GM21381 (cell line): Measurements from ENCODE around the gene SCAF11.

Experiments
- ATAC-seq: cut with Tn5 transposase; IDR thresholded peaks from one replicate; pipeline ENCODE4 v1.9.1; 2021; ENCODE audit warnings: mild to moderate bottlenecking, moderate library complexity; ENCODE audit not compliant: unreplicated experiment

The SCAF11 gene

DNA sequence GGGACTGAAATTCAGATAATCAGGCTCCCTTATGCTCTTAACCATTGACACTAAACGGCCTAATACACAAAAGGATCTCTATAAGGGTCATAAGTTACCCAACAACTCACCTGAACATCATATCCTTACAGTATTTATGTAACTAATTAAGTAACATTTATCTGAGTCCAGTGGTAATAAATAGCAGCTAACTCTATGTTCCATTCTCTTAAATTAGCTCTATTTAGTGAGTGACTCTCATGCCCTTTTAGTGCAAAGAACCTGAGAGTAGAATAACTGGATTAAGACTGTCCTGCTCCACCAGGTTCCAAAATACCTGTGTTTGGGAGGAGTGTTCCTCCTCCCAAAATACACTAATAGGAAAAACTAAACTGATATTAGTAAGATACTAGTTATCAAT is 9.8 kb downstream of the SCAF11 start:
- ATAC-seq, result no peak

DNA sequence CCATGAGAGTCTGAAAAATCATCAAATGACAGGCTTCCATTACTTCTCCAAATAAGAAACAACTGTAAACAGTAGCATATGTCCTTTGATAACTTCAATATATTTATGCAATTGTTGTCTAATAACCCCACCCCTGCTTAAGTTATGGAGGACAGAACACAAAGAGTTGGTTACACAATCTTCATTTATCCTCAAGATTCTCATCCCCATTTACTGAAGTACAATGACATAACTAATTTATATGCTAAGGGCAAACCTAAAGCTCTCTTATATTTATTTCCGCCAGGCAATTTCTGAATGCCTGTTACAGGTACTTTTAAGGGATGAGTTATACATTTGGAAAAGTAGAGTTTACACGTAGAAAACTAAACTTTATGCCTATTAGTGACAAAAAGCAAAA is 12.3 kb downstream of the SCAF11 start:
- no peak for ATAC-seq

- no peak for ATAC-seq
Measured at GRCh38 chr12:45977620-45978019, 12.8 kb downstream of the SCAF11 start.

DNA sequence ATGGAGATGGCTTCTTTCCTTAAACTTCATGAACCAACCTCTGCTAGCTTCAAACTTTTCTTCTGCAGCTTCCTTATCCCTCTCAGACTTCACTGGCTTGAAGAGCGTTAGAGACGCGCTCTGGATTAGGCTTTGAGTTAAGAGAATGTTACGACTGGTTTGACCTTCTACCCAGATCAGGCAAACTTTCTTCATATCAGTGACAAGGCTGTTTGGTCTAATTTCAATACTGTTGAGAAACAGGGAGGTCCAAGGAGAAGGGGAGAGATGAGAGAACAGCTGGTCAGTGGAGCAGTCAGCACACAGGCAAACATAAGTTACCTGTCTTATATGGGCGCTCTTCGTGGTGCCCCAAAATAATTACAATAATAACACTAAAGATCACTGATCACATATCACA is 14.9 kb downstream of the SCAF11 start:
- ATAC-seq, result no peak

DNA sequence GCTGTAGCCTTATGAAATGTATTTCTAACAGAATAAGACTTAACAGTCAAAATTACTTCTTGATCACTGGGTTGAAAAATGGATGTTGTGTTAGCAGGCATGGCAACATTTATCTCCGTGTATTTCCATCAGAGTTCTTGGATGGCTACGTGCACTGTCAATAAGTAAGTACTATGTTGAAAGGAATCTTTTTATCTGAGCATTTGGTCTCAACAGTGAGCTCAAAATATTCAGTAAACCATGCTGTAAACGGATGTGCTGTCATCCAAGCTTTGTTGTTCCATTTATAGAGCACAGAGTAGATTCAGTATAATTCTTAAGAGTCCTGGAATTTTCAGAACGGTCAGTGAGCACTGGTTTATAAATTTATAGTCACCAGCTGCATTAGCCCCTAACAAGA is 15.5 kb downstream of the SCAF11 start:
- ATAC-seq, result no peak

DNA sequence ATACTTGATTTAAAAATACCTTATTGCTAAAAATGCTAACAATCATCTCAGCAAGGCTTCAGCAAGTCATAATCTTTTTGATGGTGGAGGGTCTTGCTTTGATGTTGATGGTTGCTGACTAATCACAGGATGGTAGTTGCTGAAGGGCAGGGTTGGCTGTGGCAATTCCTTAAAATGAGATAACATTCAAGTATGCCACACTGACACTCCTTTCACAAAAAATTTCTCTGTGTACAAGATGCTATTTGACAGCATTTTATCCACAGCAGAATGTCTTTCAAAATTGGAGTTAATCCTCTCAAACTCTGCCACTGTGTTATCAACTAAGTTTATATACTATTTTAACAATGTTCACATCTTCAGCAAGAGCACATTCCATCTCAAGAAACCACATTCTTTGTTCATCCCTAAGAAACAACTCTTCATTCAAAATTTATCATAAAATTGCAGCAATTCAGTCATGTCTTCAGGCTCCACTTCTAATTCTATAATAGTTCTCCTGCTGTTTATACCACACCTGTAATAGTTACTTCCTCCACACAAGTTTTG is 16.1 kb downstream of the SCAF11 start:
- ATAC-seq, result no peak

- no peak for ATAC-seq
Measured at GRCh38 chr12:45973526-45973925, 16.8 kb downstream of the SCAF11 start.

- ATAC-seq, result no peak
Measured at GRCh38 chr12:45970391-45970790, 20.0 kb downstream of the SCAF11 start.

- ATAC-seq, result no peak
Measured at GRCh38 chr12:45969084-45969483, 21.3 kb downstream of the SCAF11 start.

GRCh38 chr12:45966486-45966885 is 23.9 kb downstream of the SCAF11 start:
- ATAC-seq, result no peak

DNA sequence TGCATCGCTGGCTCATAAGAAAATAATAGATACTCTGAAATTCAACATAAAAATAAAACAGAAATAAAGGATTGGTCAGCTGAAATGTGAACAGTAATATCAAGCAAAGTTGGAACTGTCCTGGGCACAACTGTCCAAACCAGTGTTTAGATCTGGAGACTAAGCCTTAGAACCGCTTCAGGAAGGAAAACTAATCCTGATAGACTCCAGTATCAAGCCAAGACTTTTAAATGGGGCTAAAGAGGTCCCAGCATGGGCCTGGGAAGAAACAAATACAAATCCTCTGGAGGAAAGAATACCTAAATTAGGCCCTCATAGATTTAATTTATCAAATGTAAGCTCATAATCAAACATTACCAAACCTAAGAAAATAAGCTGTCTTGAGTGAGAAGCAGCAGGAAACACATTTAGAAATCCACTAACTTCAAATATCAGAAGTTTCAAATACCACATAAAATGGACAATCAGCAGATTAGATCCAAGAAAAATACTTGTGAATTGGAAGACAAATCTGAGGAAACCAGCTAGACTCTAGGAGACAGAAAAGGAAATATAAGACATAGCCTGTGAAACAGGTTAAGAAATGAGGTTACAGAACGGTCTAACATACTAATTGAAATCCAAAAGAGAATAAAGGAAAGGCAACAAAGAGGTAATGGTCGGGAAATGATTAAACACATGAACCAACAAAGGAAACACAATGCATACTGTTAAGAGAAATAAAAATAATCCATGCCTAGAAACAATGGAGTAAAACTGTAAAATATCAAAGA is 27.6 kb downstream of the SCAF11 start:
- ATAC-seq, result no peak

- ATAC-seq, result no peak
Measured at GRCh38 chr12:45959728-45960127, 30.6 kb downstream of the SCAF11 start.

DNA sequence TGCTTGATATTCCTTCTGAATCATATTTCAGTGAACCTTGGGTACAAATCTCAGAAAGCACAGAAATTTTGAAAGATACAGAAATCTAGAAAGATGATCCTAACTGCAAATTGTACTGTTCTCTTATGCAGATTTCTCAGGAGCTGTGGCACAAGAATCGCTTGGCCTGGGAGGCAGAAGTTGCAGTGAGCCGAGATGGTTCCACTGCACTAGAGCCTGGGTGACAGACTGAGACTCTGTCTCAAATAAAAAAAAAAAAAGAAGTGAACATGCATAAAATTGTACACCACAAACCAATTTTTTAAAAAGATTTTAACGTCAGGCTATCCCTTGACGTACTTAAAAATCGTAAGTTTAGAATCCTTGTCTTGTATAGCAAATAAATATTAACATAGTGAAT is 31.3 kb downstream of the SCAF11 start:
- no peak for ATAC-seq

- no peak for ATAC-seq
Measured at GRCh38 chr12:45948546-45948945, 41.8 kb downstream of the SCAF11 start.

DNA sequence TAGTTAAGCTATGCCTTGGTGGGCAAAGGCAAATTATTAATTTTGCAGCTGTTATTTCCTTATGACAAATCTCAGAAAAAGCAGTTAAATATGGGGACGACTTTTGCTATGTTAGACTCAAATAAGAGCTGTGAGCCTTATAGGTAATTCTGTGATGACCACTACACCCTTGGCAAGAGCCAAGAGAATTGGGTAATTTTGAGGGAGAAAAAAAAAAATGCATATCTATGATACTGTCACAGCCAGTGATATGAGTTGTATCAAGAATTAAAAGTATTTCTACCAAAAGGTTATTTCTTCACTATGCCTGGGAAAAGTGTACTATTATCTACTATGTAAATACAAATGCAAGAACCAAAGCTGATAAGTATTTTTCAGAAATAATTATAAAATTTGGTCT is 43.9 kb downstream of the SCAF11 start:
- no peak for ATAC-seq

DNA sequence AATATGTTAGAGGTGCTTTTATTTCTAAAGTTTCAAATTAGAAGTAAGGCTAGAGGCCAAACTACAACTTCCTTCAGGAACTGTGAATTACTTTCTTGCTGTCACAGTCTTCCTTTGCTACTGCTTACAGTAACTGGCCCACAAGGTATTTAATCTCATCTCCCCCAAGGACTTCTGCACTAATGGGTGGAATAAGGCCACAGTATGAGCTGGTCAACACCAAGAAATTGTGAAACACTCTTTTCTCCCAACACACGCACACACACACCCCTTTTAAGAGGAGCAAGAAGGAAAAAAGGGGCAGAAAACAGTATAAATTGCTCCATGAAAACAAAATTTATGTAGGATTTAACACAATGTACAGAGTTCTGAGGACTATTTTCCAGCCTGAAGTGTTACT is 45.6 kb downstream of the SCAF11 start:
- no peak for ATAC-seq

GRCh38 chr12:45939759-45940158 is 50.6 kb downstream of the SCAF11 start:
- no peak for ATAC-seq

DNA sequence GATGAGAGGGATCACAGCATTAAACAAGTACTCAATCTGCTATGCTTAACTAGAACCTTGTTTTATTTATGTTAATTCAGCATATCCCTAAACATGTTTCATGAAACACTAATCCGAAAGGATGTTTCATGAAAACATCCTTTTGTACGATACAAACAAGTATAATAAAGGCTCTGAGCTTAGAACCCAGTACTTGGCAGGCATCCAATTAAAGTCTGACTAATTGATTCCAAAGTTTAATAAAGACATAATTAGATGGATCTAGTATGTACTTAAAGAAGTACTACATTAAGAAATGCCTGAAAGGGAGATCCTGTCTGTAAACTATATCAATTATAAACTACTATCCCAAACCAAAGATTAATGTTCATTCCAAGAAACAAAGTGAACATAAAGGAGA is 51.8 kb downstream of the SCAF11 start:
- ATAC-seq, result no peak

DNA sequence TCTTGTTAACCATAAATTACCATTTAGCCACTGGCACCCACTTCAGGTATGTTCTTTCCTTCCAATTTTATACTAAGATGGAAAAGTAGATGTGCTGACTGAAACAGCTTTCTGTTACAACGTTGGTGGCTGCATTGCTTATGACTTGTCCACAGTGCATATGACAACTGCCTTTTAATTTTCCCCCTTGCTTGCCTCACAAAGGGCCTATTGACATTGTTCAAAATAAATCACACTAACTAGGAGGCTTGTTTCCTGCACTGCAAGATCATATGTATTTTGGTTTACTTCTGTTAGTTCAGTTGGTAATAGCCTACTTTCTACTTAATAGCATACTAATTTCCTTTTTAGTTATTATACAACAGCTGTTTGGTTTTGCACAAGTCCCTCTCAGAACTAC is 55.4 kb downstream of the SCAF11 start:
- no peak for ATAC-seq

DNA sequence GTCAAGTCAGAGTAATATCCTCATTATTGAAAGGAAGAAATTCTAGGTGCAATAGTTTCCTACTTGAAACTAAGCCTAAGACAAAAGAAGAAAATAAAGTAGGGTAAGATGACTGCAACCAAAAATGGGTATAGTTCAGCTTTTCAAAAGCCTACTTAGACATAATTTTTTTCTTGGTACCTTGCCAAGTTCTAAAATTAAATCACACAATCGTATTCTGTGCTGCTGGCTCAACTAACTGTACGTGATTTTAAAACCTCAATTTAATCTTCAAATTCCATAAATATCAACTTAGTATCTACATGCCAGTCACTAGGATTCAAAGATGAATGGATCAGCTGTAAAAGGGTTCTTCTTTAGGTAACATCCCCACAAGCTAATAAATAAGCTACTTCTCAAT is 56.9 kb downstream of the SCAF11 start:
- ATAC-seq, result no peak

GRCh38 chr12:45930369-45930768 is 60.0 kb downstream of the SCAF11 start:
- no peak for ATAC-seq

GRCh38 chr12:45928309-45928708 is 62.1 kb downstream of the SCAF11 start:
- ATAC-seq, result no peak

DNA sequence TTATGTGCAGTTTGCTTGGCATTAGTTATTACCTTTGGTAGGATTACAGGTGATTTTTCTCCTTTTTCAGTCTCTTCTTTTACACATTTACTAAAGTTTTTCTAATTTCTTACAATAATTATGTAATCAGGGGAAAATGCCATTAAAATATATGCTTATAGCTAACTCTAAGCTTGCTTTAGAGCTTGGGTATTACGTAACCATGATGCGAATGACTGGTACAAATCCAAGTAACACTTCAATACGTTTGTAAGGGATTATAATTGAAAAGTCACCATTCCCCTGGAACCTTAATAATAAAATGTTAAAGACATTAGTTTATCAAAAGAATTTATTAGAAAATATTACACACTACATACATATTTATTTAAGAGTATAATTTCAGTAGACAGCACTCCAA is 71.6 kb downstream of the SCAF11 start:
- no peak for ATAC-seq
